Kasumi-1 (cell line): Measurements from ENCODE around the gene UGT1A3.

Experiments used
- DNase-seq, 2 experiments: peaks; one replicate each; lab custom pipeline; 2025; lab: John Stamatoyannopoulos, UW

Gene UGT1A3

DNA sequence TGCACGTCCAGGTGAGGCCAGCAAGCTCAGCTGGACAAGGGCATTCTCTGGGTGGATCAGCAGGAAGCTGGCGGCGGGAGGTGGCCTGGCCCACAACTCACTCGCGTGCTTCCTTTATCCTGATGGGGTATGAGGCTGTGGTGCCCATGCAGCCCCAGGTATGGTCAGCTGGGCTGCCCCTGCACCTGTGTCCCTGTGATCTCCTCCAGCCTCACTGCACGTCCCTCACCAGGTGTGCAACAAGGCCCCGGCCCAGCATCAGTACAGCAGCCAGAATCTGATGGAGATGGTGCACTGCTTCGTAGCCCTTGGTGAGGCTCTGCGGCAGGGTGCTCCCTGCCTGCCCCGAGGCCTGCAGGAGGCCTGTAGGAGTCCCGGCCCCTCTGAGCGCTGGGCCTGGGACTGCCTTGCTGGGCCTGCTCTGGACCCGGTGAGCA, 66.9 kb downstream of the UGT1A3 start:
- DNase-seq = no peak

DNA sequence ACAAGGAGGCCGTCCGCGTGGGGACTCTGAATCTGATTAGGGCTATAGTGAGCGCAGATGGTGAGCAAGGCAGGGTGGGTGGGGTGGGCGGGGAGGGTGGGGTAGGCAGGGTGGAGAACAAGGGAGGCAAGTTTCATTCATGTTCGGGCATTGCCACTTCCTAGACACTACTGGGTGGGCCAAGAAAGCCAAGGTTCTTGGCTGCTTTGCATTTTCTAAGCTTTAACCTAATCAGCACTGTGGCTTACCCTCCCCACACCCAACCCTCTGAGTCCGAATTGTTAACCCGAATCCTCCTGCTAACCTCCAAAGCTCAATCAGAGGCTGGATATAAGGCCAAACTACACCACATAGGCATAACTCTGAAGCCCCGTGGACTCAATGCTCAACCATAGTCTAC, 67.4 kb downstream of the UGT1A3 start:
- no peak for DNase-seq

DNA sequence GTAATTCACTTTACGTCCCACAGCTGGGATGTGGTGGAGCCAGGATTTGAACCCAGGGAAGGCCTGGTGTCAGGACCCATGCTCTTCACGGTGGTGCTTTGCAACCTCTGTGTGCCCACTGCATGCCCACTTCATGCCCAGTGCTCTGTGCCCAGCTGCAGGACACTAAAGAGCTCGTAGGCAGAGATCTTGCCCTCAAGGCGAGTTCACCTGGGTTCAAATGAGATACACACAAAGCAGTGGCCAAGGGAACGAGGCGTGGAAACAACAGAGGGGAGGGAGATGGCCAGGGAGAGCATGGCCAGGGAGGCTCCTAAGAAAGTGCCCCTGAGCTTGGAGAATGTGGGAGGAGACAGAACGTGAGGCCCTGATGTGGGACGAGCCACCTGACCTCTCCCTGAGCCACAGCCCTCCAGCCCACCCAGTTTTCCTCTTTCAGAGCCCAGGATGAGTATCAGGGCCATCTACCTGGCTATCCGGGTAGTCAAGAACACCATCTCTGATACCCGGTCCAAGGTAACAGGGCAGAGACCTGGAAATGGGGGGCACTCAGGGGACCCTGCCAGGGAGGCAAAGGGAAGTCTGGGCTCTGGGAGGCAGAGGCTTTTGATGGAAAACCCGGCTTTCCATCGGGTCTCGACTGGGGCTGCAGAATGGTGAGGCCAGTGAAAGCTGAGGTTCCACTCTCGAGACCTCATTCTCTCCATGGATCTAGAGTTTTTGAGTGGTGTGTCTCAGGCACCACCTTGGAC, 69.7 kb downstream of the UGT1A3 start:
- DNase-seq = no peak

GRCh38 chr2:233799087-233799665, 70.3 kb downstream of the UGT1A3 start:
- DNase-seq = no peak

GRCh38 chr2:233799716-233800115, 70.9 kb downstream of the UGT1A3 start:
- DNase-seq = no peak

DNA sequence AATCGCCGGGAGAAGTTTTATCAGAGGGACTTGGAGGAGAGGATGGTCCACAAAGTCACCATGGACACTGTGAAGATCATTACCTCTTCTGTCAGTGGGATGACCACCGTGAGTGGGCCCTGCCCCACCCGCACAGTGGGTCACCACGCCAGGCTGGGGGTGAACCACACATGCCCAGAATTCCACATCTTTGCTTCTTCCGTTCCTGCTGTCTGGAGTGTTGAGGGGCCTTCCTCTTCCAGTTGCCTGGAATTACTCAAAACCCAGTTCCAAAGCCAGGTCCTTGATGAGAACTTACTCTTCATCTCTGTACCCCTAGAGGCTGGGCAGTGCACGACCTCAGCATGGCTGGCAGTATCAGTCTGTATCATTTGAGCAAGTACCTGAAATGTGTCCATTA, 71.4 kb downstream of the UGT1A3 start:
- no peak for DNase-seq

- DNase-seq = no peak
These were observed 72.7 kb downstream of the UGT1A3 start for GRCh38 chr2:233801357-233802131.

- DNase-seq = no peak
These were observed 73.4 kb downstream of the UGT1A3 start for GRCh38 chr2:233802132-233802815.

DNA sequence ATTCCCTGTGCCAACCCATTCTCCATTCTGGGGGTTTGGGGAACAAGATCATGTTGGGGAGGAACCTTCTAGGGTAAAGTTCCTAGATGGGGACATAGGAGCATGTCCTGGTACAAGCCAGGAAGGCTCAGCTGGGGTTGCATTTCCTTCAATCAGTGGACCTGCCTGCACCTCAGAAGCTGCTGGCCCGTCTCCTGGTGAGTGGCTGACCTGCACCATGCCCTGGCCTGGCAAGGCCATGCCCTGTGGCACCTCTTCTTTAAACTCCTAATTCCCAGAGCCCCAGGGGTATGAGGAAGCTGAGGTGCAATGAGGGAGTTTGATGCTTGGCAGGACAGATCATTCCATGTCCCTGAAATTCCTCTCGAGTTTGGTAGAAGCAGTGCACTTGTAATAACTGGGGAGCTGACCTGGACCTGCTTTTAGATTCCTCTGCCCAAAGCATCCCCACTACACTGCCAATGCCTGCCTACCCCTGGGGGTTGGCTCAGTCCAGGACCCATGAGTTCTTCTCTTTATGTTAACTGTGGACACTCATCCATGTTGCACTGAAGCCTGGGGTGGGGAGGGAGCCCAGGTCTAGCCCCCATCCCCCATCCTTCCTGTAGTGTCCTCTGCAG, 74.6 kb downstream of the UGT1A3 start:
- DNase-seq = no peak

GRCh38 chr2:233803994-233804393, 75.2 kb downstream of the UGT1A3 start:
- no peak for DNase-seq

GRCh38 chr2:233807215-233807865, 78.5 kb downstream of the UGT1A3 start:
- no peak for DNase-seq

DNA sequence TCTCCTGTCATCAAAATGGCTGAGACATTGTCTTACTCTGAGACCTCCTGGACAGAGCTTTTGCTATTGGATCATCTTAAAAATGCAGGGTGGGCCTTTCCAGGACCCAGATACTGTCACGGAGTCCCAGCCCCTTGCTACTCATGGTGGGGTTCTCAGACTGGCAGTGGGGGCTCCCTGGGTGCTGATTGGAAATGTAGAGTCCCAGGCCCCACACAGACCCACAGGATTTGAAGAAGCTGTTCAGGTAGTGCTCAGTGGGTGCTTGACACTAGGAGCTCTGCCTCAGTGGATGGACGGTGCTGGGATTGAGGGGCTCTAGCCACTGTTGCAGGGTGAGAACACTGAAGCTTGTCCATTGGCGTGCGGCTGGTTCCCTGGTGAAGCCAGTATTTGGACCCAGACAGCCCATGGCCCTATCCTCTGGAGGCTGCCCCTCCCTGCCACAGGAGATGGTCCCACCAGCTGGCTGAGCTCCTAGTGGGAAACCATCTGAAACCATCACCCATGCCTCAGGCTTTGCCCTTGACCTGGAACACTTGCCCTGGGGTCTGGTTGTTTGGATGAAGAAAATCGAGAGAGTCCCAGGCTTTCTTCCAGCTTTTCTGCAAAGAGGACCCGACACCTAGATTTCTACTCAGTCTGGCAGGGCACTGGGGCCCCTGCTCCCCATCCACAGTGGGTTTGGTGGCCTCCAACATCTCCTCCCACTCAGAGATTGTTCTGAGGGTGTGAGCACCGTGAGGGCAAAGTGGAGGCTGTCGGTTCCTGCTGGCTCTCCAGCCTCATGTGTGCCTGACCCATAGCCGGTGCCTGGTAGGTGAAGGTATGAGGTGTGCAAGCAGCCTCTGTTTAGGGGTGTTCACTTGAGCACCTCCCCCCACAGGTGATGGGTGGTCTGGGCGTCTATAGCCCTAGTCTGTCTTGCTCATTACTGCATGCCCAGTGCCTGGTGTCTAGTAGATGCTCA, 79.4 kb downstream of the UGT1A3 start:
- DNase-seq = no peak

DNA sequence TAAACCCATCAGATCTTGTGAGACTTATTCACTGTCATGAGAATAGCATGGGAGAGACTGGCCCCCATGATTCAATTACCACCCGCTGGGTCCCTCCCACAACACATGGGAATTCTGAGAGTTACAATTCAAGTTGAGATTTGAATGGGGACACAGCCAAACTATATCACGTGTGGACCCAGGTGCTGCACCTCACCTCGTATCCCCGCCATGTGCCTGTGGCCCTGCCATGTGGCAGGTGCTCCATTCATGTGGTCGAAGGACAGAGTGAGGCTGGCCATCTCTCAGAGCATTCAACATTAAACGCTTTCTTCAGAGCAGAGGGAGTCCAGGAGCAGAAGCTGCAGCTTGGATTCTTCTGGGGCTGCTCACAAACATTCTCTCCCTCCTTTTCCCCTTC, 81.5 kb downstream of the UGT1A3 start:
- DNase-seq = no peak

GRCh38 chr2:233811087-233811486, 82.2 kb downstream of the UGT1A3 start:
- no peak for DNase-seq

DNA sequence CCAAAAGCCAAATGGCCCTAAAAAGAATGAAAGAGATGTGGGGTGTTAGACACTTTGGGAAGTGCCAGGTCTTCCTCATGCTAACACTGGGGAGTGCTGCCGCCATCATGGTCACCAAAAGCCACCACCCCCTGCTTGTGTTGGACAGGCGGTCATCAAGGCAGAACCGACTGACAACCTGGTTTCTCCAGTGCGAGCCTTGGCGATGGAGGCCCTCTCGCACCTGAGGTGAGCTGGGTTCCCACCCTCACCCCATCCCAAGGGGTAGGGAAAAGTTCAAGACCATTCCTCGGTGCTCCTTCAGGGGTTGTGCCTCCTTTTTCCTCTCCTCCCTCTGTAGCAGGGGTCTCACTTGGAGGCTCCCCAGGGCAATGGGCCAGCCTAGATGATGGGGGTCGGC, 82.9 kb downstream of the UGT1A3 start:
- no peak for DNase-seq

- no peak for DNase-seq
These were observed 84.6 kb downstream of the UGT1A3 start for GRCh38 chr2:233813236-233814055.

GRCh38 chr2:233814056-233814835, 85.4 kb downstream of the UGT1A3 start:
- DNase-seq = no peak

DNA sequence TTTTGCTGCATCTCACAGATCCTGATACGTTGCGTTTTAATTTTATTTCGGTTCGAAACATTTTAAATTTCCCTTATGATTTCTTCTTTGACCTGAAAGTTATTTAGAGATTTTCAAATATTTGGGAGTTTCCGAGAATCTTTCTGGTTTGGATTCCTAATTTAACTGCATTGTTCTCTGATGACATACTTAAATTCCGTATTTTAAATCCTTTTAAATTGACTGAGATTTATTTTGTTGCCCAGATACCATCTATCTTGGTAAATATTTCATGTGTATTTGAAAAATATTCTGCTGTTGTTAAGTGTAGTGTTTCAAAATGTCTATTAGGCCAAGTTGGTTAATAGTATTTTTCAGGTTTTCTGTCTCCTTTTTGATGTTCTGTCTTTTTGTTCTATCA, 87.0 kb downstream of the UGT1A3 start:
- no peak for DNase-seq

- DNase-seq = no peak
These were observed 87.5 kb downstream of the UGT1A3 start for GRCh38 chr2:233816334-233816733.
